ENCODE measurements around the gene SLC7A14. TPM values are rescaled to one million over a fixed set of nuclear protein-coding genes. Genes with fewer than 3 reads are reported as not detected.

The SLC7A14 gene
- total RNA-seq, 1 experiment from 2014 or later: not detected

- Histone ChIP-seq H3K9ac (ENCODE audit: low read length) (no peak overlapping the region), H3K36me3 (ENCODE audit: control insufficient read depth in 1 of 2, insufficient read depth in 2 of 2, low read length in 2 of 2) (no peaks in the 10 kb centered on the region), H2AFZ (ENCODE audit: low read depth, low read length, poor library complexity, severe bottlenecking) (no peak overlapping the region), H3K27me3 (ENCODE audit: insufficient read depth, low read length) (no peaks in the 10 kb centered on the region), H3K4me3 (replicated peaks in 1 of 2; ENCODE audit: low read depth in 1 of 2, low read length in 2 of 2) (no peak overlapping the region), H3K9me3 (ENCODE audit: control insufficient read depth in 1 of 2, insufficient read depth in 1 of 2, low read depth in 1 of 2, low read length in 2 of 2) (no peaks in the 10 kb centered on the region), H4K20me1 (ENCODE audit: insufficient read depth) (no peaks in the 10 kb centered on the region), H3K4me1 (ENCODE audit: control insufficient read depth in 1 of 2, insufficient read depth in 2 of 2, low read length in 2 of 2) (peaks cover 0 to 8% of the 10 kb centered on the region in 2 experiments; a peak in 2 of 4 replicates), H3K27ac (ENCODE audit: low read depth, low read length) (no peak overlapping the region), H3K4me2 (ENCODE audit: low read length) (no peak overlapping the region), H3K9me2 (ENCODE audit: insufficient read depth) (no peaks in the 10 kb centered on the region), H3K79me2 (ENCODE audit: insufficient read depth, low read length) (no peaks in the 10 kb centered on the region)
- no peak for TF ChIP-seq ELF1 (IDR thresholded peaks at IDR 0.05; ENCODE audit: borderline replicate concordance, low read depth)
- TF ChIP-seq YY1 (IDR thresholded peaks at IDR 0.05; ENCODE audit: extremely low read depth, insufficient replicate concordance, low read depth, low read length): no peak
- no peak for TF ChIP-seq SRF (IDR thresholded peaks at IDR 0.05; ENCODE audit: low read depth)
- DNase-seq (ENCODE audit: low read depth, low spot score) (no peak), ATAC-seq (no peak)
- BruUV-seq (replicated peaks): no TSS peak
- POLR2A ChIA-PET: no interaction called here
- CTCF ChIA-PET: no interaction called here
- intact Hi-C loops (cut with micrococcal nuclease): no loop called here
- RAD21 ChIA-PET (ENCODE audit: low non-redundant PET in 1 of 2, low total read pairs in 2 of 2, uncharacterized antibody in 2 of 2, unreplicated experiment in 2 of 2): interaction anchor here in 1 of 2 experiments (0.9 kb wide), 1 partner anchor 9 kb away, joined by 3 read pairs; no protein-coding TSS in a partner anchor
Observed at GRCh38 chr3:170508291-170508690, 77.6 kb downstream of the SLC7A14 start.

- ChIA-PET CTCF (interaction anchor here (0.6 kb wide), 1 partner anchor 305 kb away, joined by 3 read pairs; no protein-coding TSS in a partner anchor), POLR2A (interaction anchor here (0.6 kb wide), 1 partner anchor 37 kb away, joined by 3 read pairs; no protein-coding TSS in a partner anchor), RAD21 (ENCODE audit: low non-redundant PET in 1 of 2, low total read pairs in 2 of 2, uncharacterized antibody in 2 of 2, unreplicated experiment in 2 of 2) (no interaction called here)
- DNase-seq (ENCODE audit: low read depth, low spot score) (no peak), ATAC-seq (no peak)
- Histone ChIP-seq H4K20me1 (ENCODE audit: insufficient read depth) (no peaks in the 10 kb centered on the region), H3K27me3 (ENCODE audit: insufficient read depth, low read length) (no peaks in the 10 kb centered on the region), H3K4me3 (replicated peaks in 1 of 2; ENCODE audit: low read depth in 1 of 2, low read length in 2 of 2) (no peak overlapping the region), H3K27ac (ENCODE audit: low read depth, low read length) (no peak overlapping the region), H3K4me1 (ENCODE audit: control insufficient read depth in 1 of 2, insufficient read depth in 2 of 2, low read length in 2 of 2) (peaks cover 0 to 8% of the 10 kb centered on the region in 2 experiments; a peak in 2 of 4 replicates), H3K9ac (ENCODE audit: low read length) (no peak overlapping the region), H3K4me2 (ENCODE audit: low read length) (no peak overlapping the region), H3K79me2 (ENCODE audit: insufficient read depth, low read length) (no peaks in the 10 kb centered on the region), H3K9me2 (ENCODE audit: insufficient read depth) (no peaks in the 10 kb centered on the region), H2AFZ (ENCODE audit: low read depth, low read length, poor library complexity, severe bottlenecking) (no peak overlapping the region), H3K9me3 (ENCODE audit: control insufficient read depth in 1 of 2, insufficient read depth in 1 of 2, low read depth in 1 of 2, low read length in 2 of 2) (no peaks in the 10 kb centered on the region), H3K36me3 (ENCODE audit: control insufficient read depth in 1 of 2, insufficient read depth in 2 of 2, low read length in 2 of 2) (no peaks in the 10 kb centered on the region)
- TF ChIP-seq RAD21 (IDR thresholded peaks at IDR 0.05; ENCODE audit: low read depth): no peak
- no peak for TF ChIP-seq CTCF (IDR thresholded peaks at IDR 0.05 in 2 of 3, conservative IDR thresholded peaks at IDR 0.05 in 1 of 3; ENCODE audit: borderline replicate concordance in 1 of 3, insufficient read depth in 1 of 3, low read depth in 2 of 3, low read length in 2 of 3)
- no peak for TF ChIP-seq MAX (IDR thresholded peaks at IDR 0.05)
- TF ChIP-seq YY1 (IDR thresholded peaks at IDR 0.05; ENCODE audit: extremely low read depth, insufficient replicate concordance, low read depth, low read length): no peak
- TF ChIP-seq POLR2A (IDR thresholded peaks at IDR 0.05; ENCODE audit: borderline replicate concordance, extremely low read depth, insufficient read depth, insufficient read length): no peak
- TF ChIP-seq SP1 (IDR thresholded peaks at IDR 0.05; ENCODE audit: low read depth): no peak
- no peak for TF ChIP-seq EZH2 (IDR thresholded peaks at IDR 0.05)
- TF ChIP-seq EZH2phosphoT487 (IDR thresholded peaks at IDR 0.05; ENCODE audit: borderline replicate concordance): no peak
- TF ChIP-seq ZFX (IDR thresholded peaks at IDR 0.05): no peak
- TF ChIP-seq ELF1 (IDR thresholded peaks at IDR 0.05; ENCODE audit: borderline replicate concordance, low read depth): no peak
- TF ChIP-seq POLR2AphosphoS5 (IDR thresholded peaks at IDR 0.05; ENCODE audit: low read depth, low read length): no peak
- TF ChIP-seq TCF7L2 (IDR thresholded peaks at IDR 0.05; ENCODE audit: borderline replicate concordance, extremely low read depth, insufficient read depth, insufficient read length): no peak
- no peak for TF ChIP-seq FOSL1 (IDR thresholded peaks at IDR 0.05; ENCODE audit: low read depth)
- no peak for TF ChIP-seq SIN3A (IDR thresholded peaks at IDR 0.05; ENCODE audit: low read depth)
- TF ChIP-seq JUND (IDR thresholded peaks at IDR 0.05): no peak
- intact Hi-C loops (cut with micrococcal nuclease): no loop called here
- no TSS peak for BruUV-seq (replicated peaks)
Observed at GRCh38 chr3:170507063-170507462, 78.8 kb downstream of the SLC7A14 start.
